ENCODE measurements around the gene GPR4.

The GPR4 gene

DNA sequence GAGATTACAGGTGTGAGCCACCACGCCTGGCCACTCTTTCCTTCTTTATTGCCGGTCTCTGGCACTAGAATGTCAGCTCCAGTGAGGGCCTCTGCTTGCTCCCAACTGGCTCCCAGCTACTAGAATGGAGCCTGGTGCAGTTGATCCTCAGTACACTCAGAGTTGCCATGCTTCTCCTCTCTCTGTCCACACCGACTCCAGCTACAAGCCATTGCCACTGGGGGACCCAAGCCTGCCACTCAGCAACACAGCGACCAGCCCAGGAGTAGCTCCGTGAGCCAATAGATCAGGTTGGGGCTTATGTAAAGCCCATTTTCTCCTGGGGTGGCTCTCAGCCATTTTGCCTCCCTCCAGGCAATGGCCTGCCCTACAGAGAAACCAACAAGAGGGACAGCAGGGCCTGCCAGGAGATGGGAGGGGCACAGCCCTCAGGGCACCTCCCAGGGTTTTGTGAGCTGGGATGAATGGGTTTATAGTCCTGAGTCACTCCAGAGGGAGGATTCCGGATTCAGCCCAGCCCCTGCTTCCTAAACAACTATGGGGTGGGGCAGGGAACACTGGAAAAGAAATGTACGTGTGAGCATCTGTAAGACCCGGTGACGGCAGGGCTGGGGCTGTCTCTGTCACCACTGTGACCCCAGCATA is 53.9 kb downstream of the GPR4 start:
- DNase-seq (ENCODE audit: low read depth), result no peak

DNA sequence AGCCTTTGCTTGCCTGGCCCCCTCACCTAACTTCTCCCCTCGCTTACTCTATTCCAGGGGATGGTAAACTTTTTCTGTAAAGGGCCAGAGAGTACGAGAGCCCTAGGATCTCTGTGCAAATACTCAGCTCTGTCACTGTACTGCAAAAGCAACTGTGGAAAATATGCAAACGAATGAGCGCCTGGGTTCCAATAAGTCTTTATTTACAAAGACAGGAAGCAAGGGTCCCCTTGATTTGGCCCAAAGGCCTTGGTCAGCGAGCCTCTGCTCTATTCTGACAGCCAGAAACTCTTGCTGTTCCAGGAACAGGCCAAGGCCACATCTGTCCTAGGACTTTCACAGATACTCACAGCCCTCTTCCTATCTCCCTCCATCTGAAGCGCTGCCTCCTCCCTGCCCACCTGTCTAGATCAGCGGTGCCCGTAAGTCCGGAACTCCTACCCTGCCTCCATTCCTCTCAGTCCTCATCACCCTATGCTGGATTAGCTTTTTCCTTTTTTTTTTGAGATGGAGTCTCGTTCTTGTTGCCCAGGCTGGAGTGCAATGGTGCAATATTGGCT is 54.7 kb downstream of the GPR4 start:
- DNase-seq (ENCODE audit: low read depth), result no peak

DNA sequence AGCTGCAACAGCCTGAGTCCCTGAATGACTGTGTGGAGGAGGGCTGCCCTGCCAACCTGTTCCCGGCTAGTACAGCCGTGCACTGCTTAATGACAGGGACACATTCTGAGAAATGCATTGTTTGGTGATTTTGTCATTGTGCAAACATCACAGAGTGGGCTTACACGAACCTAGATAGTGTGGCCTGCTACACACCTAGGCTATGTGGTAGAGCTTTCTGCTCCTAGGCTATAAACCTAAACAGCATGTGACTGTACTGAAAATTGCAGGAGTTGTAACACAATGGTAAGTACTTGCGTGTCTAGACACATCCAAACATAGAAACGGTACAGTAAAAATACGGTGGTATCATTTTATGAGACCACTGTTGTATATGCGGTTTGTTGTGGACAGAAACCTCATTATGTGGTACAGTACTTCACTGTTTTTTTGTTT is 59.8 kb downstream of the GPR4 start:
- DNase-seq (ENCODE audit: low read depth), result no peak

Measured in stimulated activated CD4-positive, alpha-beta T cell treated with anti-CD3 and anti-CD28 coated beads, Interleukin-2, amount 100 ng/mL, for 4 hours (primary cell).